Measurements from ENCODE around the gene ZNG1A. TPM values are rescaled to one million over a fixed set of nuclear protein-coding genes. Genes with fewer than 3 reads are reported as not detected.
"Not testable (repeated sequence)": the region's sequence is repeated elsewhere in the genome, so short reads cannot be mapped to it uniquely, and the experiment has no call there.

Gene ZNG1A
- polyA plus RNA-seq, 3 donors, result 21.5 to 24.3 (median 23.6) TPM

DNA sequence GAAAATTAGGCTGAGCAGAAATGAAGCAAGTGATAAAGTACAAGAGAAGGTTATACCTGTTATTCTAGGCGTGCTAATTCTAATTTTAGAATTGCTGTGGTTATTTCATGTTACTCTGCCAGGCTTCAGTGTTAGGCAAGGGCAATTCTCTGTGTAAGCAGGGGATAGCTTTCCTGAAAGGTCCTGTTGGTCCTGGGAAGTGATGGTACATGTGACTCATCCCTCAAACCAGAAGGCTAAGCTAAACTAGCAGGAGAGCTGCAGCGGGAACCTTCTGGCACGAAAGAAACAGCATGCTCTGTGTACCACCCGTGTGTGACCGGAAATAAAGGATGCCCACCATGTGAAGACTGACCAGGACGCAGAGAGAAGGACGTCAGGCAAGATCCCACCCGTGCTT, 69.3 kb downstream of the ZNG1A start:
- H3K27ac ChIP-seq (ENCODE audit: low read depth, low read length), result not testable (repeated sequence)
- WGBS, 3 donors, result 17 to 37% (median 21%) methylated on average over 4 to 6 of the region's 8 CpGs

- H3K27ac ChIP-seq (ENCODE audit: low read depth, low read length), result not testable (repeated sequence)
- WGBS, 3 donors, result 17 to 24% (median 21%) methylated on average over 19 to 22 of the region's 22 CpGs
Measured at GRCh38 chr9:108742-109495, 69.9 kb downstream of the ZNG1A start.

DNA sequence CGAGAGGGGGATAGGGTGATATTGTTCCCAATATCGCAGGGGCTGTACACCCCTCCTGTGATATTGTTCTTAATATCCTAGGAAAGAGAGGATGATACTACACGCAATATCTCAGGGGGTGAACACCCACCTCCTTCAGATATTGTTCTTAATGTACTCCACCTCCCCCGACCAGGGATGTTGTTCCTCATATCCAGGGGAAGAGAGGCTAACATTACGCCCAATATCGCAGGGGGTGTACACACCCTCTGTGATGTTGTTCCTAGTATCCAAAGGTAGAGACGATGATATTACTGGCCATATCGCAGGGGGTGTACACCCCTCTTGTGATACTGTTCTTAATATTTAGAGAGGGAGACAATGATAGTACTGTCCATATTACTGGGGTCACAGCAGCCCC, 72.9 kb downstream of the ZNG1A start:
- H3K27ac ChIP-seq (ENCODE audit: low read depth, low read length), result not testable (repeated sequence)
- WGBS, 3 donors, result 81 to 84% (median 84%) methylated on average over 8 of the region's 8 CpGs

DNA sequence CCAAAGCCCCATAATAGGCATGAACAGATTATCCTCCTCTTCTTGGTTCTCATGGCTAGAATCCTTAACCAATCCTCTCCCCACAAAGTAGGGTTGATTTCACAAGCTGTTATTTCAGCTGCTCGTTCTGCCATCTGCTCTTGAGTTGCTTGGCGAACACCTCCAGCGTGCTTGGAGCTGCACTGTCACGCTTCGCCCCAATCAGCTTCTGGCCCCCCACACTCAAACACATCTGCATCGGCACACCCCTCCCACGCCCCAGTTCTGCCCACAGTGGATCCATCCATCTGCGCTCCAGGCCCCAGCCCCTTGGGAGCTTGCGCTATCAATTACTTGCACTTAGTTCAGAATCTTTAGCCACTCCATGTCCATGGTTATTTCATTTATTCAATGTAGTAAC, 78.4 kb downstream of the ZNG1A start:
- WGBS, 3 donors, result 88 to 98% (median 93%) methylated on average over 9 of the region's 9 CpGs
- not testable (repeated sequence) for H3K27ac ChIP-seq (ENCODE audit: low read depth, low read length)

DNA sequence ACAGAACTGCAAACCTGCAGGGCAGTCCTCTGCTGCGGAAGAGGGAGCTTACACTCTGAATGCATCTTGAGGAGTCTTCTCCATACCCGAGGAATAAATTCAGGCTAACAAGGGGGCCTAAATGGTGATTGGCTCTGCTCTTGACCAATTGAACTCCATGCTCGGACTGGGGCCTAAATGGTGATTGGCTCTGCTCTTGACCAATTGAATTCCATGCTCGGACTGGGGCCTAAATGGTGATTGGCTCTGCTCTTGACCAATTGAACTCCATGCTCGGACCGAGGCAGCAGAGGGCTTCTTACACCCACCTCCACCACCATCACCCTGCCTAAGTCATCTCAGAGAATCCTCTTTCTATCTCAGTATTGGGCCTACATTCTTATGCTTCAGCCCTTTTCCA, 79.0 kb downstream of the ZNG1A start:
- 81 to 93% (median 92%) methylated on average over 6 of the region's 6 CpGs for WGBS, 3 donors

DNA sequence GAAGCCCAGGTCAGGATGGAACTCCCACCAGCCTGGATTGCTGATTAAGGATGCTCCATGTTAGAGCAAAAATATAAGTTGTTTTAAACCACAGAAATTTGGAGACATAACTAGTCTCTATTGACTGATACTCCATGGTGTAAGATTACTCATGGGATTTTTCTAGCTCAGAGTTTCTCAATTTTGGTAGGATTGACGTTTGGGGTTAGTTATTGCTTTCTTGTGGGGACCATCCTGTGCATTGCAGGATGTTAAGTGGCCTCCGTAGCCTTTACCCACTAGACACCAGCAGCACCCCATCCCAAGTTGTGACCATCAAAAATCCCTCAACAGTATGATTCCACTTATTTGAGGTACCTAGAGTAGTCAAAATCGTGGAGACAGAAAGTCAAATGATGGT, 80.1 kb downstream of the ZNG1A start:
- not testable (repeated sequence) for H3K27ac ChIP-seq (ENCODE audit: low read depth, low read length)
- WGBS, 3 donors, result 68 to 83% (median 69%) methylated on average over 2 to 3 of the region's 3 CpGs

More for the DNA sequence above, 79.0 kb downstream of the ZNG1A start:
- not testable (repeated sequence) for H3K27ac ChIP-seq (ENCODE audit: low read depth, low read length)

GRCh38 chr9:94992-95391, 83.9 kb downstream of the ZNG1A start:
- WGBS, 3 donors, result 36 to 50% (median 50%) methylated on average over 1 to 4 of the region's 4 CpGs
- H3K27ac ChIP-seq (ENCODE audit: low read depth, low read length), result not testable (repeated sequence)

- 38 to 65% (median 46%) methylated on average over 3 to 4 of the region's 5 CpGs for WGBS, 3 donors
- not testable (repeated sequence) for H3K27ac ChIP-seq (ENCODE audit: low read depth, low read length)
Measured at GRCh38 chr9:94323-94722, 84.5 kb downstream of the ZNG1A start.

- WGBS, 3 donors, result 73 to 91% (median 73%) methylated on average over 4 of the region's 5 CpGs
- H3K27ac ChIP-seq (ENCODE audit: low read depth, low read length), result not testable (repeated sequence)
Measured at GRCh38 chr9:93909-94308, 84.9 kb downstream of the ZNG1A start.

GRCh38 chr9:90851-91250, 88.0 kb downstream of the ZNG1A start:
- 68 to 84% (median 75%) methylated on average over 1 of the region's 1 CpG for WGBS, 3 donors
- not testable (repeated sequence) for H3K27ac ChIP-seq (ENCODE audit: low read depth, low read length)

DNA sequence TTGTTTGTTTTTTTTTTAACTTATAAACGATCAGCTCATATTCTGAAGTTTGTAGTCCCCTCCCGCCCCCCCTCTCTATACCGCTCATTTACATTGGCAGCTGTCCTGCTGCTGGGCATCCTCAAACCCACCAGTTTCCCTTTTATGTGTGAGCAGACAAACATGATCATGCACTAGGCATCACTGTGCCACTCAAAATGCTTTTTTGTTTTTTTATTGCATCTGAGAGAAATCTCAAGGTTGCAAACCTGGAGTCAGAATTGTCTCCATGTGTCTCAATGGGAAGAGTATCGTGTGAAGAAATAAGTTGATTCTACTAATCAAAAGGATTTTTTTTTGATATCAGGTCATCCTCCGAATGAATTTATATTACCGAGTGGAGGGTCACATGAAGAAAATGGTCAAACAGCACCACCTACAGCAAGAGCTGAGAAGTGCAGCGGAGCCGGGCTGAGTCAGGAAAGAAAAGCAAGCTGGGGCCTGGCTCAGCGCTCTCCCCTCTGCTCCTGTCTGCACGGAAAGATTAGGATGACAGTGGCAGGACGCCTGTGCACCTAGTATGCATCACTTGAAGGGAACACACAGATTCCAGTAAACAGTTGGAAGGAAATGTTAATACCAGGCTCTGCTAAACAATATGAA, 90.3 kb downstream of the ZNG1A start:
- WGBS, 3 donors, result 5 to 10% (median 9%) methylated on average over 4 to 5 of the region's 11 CpGs
- H3K27ac ChIP-seq (ENCODE audit: low read depth, low read length), result not testable (repeated sequence)

DNA sequence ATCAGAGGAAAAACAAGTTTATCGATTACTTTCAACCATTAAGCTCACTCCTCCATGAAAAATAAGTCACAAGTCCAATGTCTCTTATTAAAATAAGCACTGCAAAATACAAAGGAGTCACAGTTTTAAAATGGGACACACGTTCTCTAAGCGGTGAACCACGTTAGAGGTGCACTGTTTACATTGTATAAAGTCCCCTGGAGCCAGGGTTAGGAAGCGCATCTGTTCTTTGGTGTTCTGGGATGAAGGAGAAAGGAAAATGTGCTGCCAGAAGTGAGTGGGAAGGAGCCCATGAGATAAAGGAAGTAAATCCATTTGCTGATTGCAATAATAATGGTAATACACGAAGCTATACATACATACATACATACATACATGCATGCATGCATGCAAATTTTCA, 91.0 kb downstream of the ZNG1A start:
- WGBS, 3 donors, result 30 to 63% (median 36%) methylated on average over 4 to 5 of the region's 6 CpGs
- H3K27ac ChIP-seq (ENCODE audit: low read depth, low read length), result not testable (repeated sequence)

DNA sequence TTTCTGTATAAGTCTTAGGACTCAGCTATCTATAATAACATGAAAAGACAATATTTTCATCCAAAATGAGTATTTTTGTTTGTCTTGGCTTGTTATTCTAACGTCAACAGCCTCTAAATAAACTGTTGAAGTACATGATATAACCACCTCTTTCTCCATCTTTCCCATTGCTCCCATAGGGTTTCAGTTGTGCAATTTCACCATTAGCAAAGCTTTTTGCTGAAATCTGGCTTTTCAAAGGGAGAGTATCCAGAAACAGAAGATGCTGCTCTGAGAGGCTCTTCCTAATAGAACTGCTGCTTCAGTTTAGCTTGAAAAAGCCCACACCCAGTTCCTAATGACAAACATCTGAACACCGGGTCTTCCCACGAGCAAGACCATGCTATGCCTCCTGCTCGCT, 91.8 kb downstream of the ZNG1A start:
- WGBS, 3 donors, result 60 to 70% (median 60%) methylated on average over 2 of the region's 4 CpGs
- not testable (repeated sequence) for H3K27ac ChIP-seq (ENCODE audit: low read depth, low read length)

GRCh38 chr9:86697-87096, 92.2 kb downstream of the ZNG1A start:
- H3K27ac ChIP-seq (ENCODE audit: low read depth, low read length), result not testable (repeated sequence)

DNA sequence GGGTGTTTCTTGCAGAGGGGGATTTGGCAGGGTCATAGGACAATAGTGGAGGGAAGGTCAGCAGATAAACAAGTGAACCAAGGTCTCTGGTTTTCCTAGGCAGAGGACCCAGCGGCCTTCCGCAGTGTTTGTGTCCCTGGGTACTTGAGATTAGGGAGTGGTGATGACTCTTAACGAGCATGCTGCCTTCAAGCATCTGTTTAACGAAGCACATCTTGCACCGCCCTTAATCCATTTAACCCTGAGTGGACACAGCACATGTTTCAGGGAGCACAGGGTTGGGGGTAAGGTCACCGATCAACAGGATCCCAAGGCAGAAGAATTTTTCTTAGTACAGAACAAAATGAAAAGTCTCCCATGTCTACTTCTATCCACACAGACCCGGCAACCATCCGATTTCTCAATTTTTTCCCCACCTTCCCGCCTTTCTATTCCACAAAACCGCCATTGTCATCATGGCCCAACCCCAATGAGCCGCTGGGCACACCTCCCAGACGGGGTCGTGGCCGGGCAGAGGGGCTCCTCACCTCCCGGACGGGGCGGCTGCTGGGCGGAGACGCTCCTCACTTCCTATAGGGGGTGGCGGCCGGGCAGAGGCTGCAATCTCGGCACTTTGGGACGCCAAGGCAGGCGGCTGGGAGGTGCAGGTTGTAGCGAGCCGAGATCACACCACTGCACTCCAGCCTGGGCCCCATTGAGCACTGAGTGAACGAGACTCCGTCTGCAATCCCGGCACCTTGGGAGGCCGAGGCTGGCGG, 95.7 kb downstream of the ZNG1A start:
- whole genome bisulfite sequencing, 3 donors, result 89 to 93% (median 92%) methylated on average over 27 to 30 of the region's 31 CpGs
- not testable (repeated sequence) for H3K27ac ChIP-seq (ENCODE audit: low read depth, low read length)

DNA sequence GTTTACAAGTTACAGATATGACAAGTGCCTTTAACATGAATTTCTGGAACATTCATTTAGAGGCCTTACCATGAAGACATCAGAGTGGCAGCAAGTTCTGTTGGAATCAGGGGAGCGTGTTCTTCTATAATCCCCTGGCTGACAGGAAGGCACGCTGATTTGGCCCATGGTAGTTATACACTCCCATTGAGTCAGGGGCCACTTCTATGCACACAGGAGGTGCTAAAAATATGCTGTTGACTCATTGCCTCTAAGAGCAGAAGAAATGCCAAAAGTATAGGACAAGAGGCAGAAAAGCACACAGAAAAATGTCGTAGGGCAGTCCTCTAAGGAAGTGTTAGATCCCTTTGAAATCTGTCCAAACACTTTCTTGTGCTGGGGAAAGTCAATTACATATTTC, 100.5 kb downstream of the ZNG1A start:
- WGBS, 3 donors, result 58 to 73% (median 65%) methylated on average over 3 of the region's 3 CpGs
- H3K27ac ChIP-seq (ENCODE audit: low read depth, low read length), result not testable (repeated sequence)

DNA sequence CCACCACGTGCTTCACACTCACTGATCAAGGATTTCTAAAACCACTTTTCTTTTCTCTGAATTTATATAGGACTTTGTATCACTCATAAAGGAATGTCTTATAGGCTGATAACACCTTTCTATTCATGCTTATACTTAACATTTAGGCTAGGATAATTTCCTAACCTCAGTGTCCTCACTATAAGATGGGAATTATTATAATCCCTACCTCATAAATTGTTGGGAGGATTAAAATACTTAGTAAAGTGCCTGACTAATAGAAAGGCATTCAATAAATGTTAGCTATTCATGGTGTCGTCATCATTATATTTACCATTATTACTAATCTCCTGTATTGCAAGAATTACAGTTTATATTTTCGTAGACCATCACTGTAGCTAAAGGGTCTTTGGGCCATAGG, 102.5 kb downstream of the ZNG1A start:
- H3K27ac ChIP-seq (ENCODE audit: low read depth, low read length), result not testable (repeated sequence)
- WGBS, 3 donors, result 84 to 95% (median 91%) methylated on average over 3 of the region's 3 CpGs

GRCh38 chr9:73900-74525, 104.8 kb downstream of the ZNG1A start:
- H3K27ac ChIP-seq (ENCODE audit: low read depth, low read length), result not testable (repeated sequence)
- WGBS, 3 donors, result 10 to 24% (median 18%) methylated on average over 13 to 17 of the region's 18 CpGs
